Keratinocyte (primary cell): ENCODE measurements around the gene TPO. TPM values are rescaled to one million over a fixed set of nuclear protein-coding genes. Genes with fewer than 3 reads are reported as not detected.

Experiments
- DNase-seq: peaks from one replicate; pipeline ENCODE4 v3.0.0-alpha.2; 2011; ENCODE audit warnings: low read depth, missing footprints, low spot score
- FAIRE-seq: peaks from 2 replicates; lab custom pipeline; 2011; peaks lifted over from hg19 to GRCh38; lab: Jason Lieb, UNC
- H2AFZ ChIP-seq: 2 replicates; pipeline ENCODE4 v1.6.0; 2012; ENCODE audit warnings: low read length, control low read depth, inconsistent platforms; ENCODE audit not compliant: control insufficient read depth
- H3K27ac ChIP-seq: 2 replicates; pipeline ENCODE4 v1.5.1; 2011; ENCODE audit warnings: low read length; ENCODE audit not compliant: control insufficient read depth, insufficient read depth
- H3K27me3 ChIP-seq: 3 replicates; pipeline ENCODE4 v1.6.0; 2011; ENCODE audit warnings: low read length; ENCODE audit not compliant: control insufficient read depth, insufficient read depth; ENCODE audit errors: extremely low read depth
- H3K36me3 ChIP-seq, 2 experiments: 2 replicates in 1 of 2; 3 replicates in 1 of 2; pipeline ENCODE4 v1.5.1; 2011; ENCODE audit warnings: low read length in 2 of 2, mild to moderate bottlenecking in 1 of 2; ENCODE audit not compliant: control insufficient read depth in 2 of 2, insufficient read depth in 2 of 2; ENCODE audit errors: extremely low read depth in 1 of 2
- H3K4me1 ChIP-seq: 3 replicates; pipeline ENCODE4 v1.5.1; 2011; ENCODE audit warnings: low read length; ENCODE audit not compliant: control insufficient read depth, insufficient read depth; ENCODE audit errors: extremely low read depth
- H3K4me2 ChIP-seq: 3 replicates; pipeline ENCODE4 v1.6.0; 2011; ENCODE audit warnings: low read depth, low read length; ENCODE audit not compliant: control insufficient read depth, insufficient read depth; ENCODE audit errors: extremely low read depth
- H3K4me3 ChIP-seq, 3 experiments: fragments of 200-600 bp in 1 of 3; sonication (generic) in 1 of 3; 2 replicates in 2 of 3; 3 replicates in 1 of 3; pipeline ENCODE4 v1.5.1; 2011 to 2016; ENCODE audit warnings: low read length in 3 of 3, mild to moderate bottlenecking in 3 of 3, control low read depth in 2 of 3, inconsistent platforms in 1 of 3, low read depth in 1 of 3, mixed read lengths in 1 of 3, mixed run types in 1 of 3, moderate library complexity in 1 of 3; ENCODE audit not compliant: control insufficient read depth in 2 of 3, insufficient read depth in 2 of 3; ENCODE audit errors: extremely low read depth in 1 of 3
- H3K79me2 ChIP-seq: 2 replicates; pipeline ENCODE4 v1.6.0; 2012; ENCODE audit warnings: low read length; ENCODE audit not compliant: control insufficient read depth, insufficient read depth
- H3K9ac ChIP-seq: 3 replicates; pipeline ENCODE4 v1.6.0; 2011; ENCODE audit warnings: low read length; ENCODE audit not compliant: control insufficient read depth, insufficient read depth; ENCODE audit errors: extremely low read depth
- H3K9me1 ChIP-seq: 3 replicates; pipeline ENCODE4 v1.6.0; 2011; ENCODE audit warnings: low read length; ENCODE audit not compliant: control insufficient read depth, insufficient read depth; ENCODE audit errors: extremely low read depth
- H3K9me3 ChIP-seq: 2 replicates; pipeline ENCODE4 v1.5.1; 2012; ENCODE audit warnings: low read depth, low read length; ENCODE audit not compliant: control insufficient read depth
- H4K20me1 ChIP-seq: 3 replicates; pipeline ENCODE4 v1.6.0; 2011; ENCODE audit warnings: low read length; ENCODE audit not compliant: control insufficient read depth, insufficient read depth; ENCODE audit errors: extremely low read depth
- EZH2 ChIP-seq: IDR thresholded peaks from one replicate; pipeline ENCODE4 v1.6.1; 2012; ENCODE audit warnings: inconsistent platforms, mild to moderate bottlenecking, low read length, moderate library complexity
- dilution Hi-C: fragments of 300-500 bp; cut with MboI; formaldehyde crosslinking; loops from one replicate; pipeline ENCODE4 v1.7.0; 2020; ENCODE audit warnings: low sequenced_read_pairs; ENCODE audit not compliant: extremely low pct_ligation_motif_present
- polyA plus RNA-seq, 5 experiments: library from polyadenylated mRNA; depleted of rRNA in 3 of 5; stranded (reverse) in 3 of 5; stranded (forward) in 1 of 5; unstranded in 1 of 5; fragments of >200 nt; gene quantifications; 1 replicate in 1 of 5; 2 replicates in 3 of 5; 3 replicates in 1 of 5; pipeline versions ENCODE4 v1.2.1 to v1.2.3, GENCODE V29; 2011 to 2012; ENCODE audit warnings: missing spikeins in 2 of 5, low read depth in 1 of 5, low replicate concordance in 1 of 5
- TF ChIP-seq, protein P1 (sequence below), 3 experiments: IDR thresholded peaks in 1 of 3; conservative IDR thresholded peaks in 1 of 3; optimal IDR thresholded peaks in 1 of 3; 2 replicates in 2 of 3; 3 replicates in 1 of 3; pipeline versions ENCODE3 to v1.5.1; 2011; ENCODE audit warnings: low read length in 3 of 3, mild to moderate bottlenecking in 3 of 3, moderate library complexity in 2 of 3, control low read depth in 1 of 3, inconsistent platforms in 1 of 3; ENCODE audit not compliant: insufficient read depth in 2 of 3; ENCODE audit errors: extremely low read depth in 1 of 3

The TPO gene
- polyA plus RNA-seq, 1 donor (not counting 4 experiments of a cell fraction or from before 2014, with no cell fraction given): 0.07 TPM

DNA sequence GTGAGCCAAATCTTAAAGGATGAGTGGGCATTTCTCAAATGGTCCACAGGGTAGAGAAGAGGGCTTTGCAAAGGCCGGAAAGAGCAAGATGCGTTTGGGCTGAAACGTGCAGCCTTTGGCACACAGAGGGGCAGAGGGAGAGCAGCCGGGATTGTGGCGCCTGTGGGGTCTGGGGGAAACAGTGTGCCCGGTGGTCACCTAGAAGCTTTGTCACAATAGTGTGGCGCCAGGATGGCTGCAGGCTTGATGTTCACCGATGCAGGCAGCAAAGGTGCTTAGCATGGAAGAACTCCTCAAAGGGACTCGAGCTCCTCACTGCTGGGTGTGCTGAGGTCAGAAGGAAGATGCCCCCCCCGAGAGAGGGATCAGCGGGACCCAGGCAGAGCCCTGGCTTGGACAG is 23.8 kb downstream of the TPO start:
- Histone ChIP-seq H3K9ac (no peak overlapping the region), H3K4me3 (no peak overlapping the region), H3K4me1 (no peaks in the 10 kb centered on the region), H3K27ac (no peak overlapping the region), H3K9me3 (no peaks in the 10 kb centered on the region), H4K20me1 (no peaks in the 10 kb centered on the region), H2AFZ (no peak overlapping the region), H3K79me2 (no peaks in the 10 kb centered on the region), H3K4me2 (no peak overlapping the region), H3K36me3 (no peaks in the 10 kb centered on the region), H3K9me1 (no peaks in the 10 kb centered on the region), H3K27me3 (no peaks in the 10 kb centered on the region)
- DNase-seq: no peak
- dilution Hi-C loops: no loop called here
- TF ChIP-seq, protein P1, sequence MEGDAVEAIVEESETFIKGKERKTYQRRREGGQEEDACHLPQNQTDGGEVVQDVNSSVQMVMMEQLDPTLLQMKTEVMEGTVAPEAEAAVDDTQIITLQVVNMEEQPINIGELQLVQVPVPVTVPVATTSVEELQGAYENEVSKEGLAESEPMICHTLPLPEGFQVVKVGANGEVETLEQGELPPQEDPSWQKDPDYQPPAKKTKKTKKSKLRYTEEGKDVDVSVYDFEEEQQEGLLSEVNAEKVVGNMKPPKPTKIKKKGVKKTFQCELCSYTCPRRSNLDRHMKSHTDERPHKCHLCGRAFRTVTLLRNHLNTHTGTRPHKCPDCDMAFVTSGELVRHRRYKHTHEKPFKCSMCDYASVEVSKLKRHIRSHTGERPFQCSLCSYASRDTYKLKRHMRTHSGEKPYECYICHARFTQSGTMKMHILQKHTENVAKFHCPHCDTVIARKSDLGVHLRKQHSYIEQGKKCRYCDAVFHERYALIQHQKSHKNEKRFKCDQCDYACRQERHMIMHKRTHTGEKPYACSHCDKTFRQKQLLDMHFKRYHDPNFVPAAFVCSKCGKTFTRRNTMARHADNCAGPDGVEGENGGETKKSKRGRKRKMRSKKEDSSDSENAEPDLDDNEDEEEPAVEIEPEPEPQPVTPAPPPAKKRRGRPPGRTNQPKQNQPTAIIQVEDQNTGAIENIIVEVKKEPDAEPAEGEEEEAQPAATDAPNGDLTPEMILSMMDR (optimal IDR thresholded peaks at IDR 0.05 in 1 of 3, IDR thresholded peaks at IDR 0.05 in 1 of 3, conservative IDR thresholded peaks at IDR 0.05 in 1 of 3; ENCODE audit: extremely low read depth in 1 of 3, insufficient read depth in 2 of 3, low read length in 3 of 3): no peak
- no peak for TF ChIP-seq EZH2
- no peak for FAIRE-seq

DNA sequence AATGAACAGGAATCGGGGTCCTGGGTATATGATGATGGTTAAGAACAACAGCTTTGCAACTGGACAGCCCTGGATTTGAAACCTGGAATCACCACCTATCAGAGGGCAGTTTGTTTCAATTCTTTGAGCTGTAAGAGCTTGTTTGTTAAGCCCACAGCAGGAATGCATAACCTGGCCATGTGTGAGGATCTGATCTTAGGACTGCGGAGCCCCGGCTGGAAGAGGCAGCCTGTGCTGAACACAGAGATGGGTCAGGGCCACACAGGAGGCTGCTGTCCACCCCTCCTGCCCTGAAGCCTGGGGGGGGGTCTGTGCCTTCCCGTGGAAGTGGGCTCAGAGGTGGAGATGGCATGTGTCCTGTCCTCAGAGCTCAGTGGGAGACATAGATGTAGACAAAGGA is 24.3 kb downstream of the TPO start:
- Histone ChIP-seq H3K27ac (no peak overlapping the region), H3K79me2 (no peaks in the 10 kb centered on the region), H3K36me3 (no peaks in the 10 kb centered on the region), H3K9ac (no peak overlapping the region), H2AFZ (no peak overlapping the region), H3K27me3 (no peaks in the 10 kb centered on the region), H3K4me1 (no peaks in the 10 kb centered on the region), H4K20me1 (no peaks in the 10 kb centered on the region), H3K9me3 (no peaks in the 10 kb centered on the region), H3K9me1 (no peaks in the 10 kb centered on the region), H3K4me2 (no peak overlapping the region), H3K4me3 (no peak overlapping the region)
- dilution Hi-C loops: no loop called here
- FAIRE-seq (no peak), DNase-seq (no peak)
- TF ChIP-seq, protein P1 (optimal IDR thresholded peaks at IDR 0.05 in 1 of 3, IDR thresholded peaks at IDR 0.05 in 1 of 3, conservative IDR thresholded peaks at IDR 0.05 in 1 of 3; ENCODE audit: extremely low read depth in 1 of 3, insufficient read depth in 2 of 3, low read length in 3 of 3): no peak
- TF ChIP-seq EZH2: no peak
